Stimulated activated CD4-positive, alpha-beta T cell treated with anti-CD3 and anti-CD28 coated beads, Interleukin-15, amount 100 ng/mL, for 24 hours (primary cell): ENCODE data around the gene ZNF280A.

Source experiments
- DNase-seq: peaks from one replicate; pipeline ENCODE4 v3.0.0-alpha.2; 2020

The ZNF280A gene

DNA sequence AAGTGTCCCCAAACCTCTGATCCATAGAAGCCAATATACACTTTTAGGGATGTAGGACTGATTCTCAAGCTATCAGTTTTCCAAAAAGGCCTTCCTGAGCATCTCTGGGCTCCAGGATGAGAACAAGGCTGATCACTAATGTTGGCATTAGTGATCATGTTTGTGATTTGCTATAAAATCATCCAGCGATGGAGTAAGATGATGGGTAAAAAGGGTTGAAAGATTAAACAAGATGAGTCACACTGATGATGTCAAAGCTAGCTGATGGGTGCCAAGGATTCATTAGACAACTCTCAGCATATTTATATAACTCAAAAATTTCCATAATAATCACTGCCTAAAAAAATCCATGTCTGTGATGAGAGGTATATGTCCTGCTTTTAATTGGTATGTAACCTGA is 54.3 kb downstream of the ZNF280A start:
- no peak for DNase-seq

DNA sequence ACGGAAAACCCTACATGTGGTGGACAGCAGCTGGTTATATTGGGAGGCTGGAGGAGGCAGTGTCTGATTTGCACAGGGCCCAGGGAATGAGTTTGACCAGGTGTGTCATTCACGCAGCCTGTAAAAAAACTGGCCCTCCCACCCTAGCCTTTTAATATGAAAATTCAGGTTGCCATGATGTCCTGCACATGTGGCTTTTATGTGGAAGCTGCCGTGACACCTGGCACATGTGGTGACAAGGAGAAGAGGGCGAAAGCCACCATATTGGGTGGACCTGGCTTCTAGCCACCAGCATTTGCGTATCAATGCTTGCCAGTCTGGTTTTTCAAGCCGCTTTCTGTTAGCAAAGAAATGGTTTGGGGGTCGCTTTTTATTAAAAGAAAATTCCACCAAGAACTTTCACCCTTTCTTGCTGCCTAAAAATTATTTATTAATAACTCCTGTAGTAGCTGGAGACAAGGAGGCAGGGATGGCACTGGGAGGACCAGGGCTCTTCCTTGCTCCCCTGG is 54.9 kb downstream of the ZNF280A start:
- no peak for DNase-seq

DNA sequence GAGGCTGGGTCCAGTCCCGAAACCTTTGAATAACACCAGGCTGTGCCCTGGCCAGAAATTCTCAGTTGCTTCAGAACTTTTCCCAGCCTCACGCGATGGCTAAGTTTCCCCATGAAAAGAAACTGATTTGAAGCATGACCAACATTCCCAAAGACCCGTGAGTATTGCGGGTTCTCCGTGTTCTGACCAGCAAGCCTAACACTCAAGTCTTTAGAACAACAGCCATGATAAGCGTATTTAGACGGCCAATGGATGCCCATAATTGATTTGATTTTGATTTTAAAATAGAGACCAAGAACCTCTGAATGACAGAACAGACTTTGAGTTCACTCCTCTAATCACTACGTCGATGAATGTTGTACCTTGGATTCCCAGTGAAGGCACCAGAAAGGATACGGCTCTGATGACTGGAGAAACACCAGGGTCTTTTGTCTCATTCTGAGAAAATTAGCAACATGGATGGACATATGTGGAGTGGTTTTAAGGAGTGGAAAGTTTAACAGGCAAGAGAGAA is 55.5 kb downstream of the ZNF280A start:
- DNase-seq: no peak

DNA sequence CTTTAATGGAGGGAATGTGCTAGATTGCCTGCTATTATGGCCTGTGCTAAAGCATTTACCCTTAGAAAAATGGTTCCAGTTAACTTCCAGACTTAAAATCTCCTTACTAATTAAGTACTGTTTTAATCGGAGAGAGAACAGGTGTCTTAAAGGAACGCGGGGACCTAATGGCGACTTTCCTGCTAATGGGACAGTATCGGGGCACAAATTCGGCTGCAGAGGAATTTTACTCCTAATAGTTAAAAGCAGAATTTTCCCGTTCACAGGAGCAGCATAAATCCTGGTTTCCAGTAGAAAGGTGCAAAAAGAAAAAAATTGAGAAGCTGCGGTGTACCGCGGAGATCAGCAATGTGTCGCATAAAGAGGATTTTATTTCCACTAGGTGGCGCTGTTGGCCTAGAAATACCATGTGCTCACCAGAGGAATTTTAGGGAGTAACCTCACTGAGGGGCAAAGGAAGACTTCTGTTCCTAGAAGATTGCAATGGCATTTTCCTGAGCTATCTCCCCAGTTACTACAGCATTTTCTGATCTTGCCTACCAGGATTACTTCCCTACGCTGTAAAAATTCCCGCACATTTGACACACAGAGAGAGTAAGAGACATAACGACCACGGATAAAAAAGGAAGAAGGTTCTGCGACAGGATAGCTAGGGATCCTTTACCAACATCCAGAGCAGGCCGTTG is 56.1 kb downstream of the ZNF280A start:
- DNase-seq: peak; percentile 68
